Parathyroid adenoma (tissue), 2 donors: ENCODE measurements around the gene CADPS.
A peak's percentile ranks its signal among the peaks of the same experiment; 100 is the strongest.

Experiments used
- H2AFZ ChIP-seq: fragments of 300-600 bp; sonication (generic); one replicate; pipeline ENCODE4 v1.7.0; 2017; ENCODE audit warnings: antibody characterized with exemption, mild to moderate bottlenecking
- H3K27ac ChIP-seq: fragments of 300-600 bp; sonication (generic); one replicate; pipeline ENCODE4 v1.7.0; 2017
- H3K27me3 ChIP-seq: fragments of 300-600 bp; sonication (generic); one replicate; pipeline ENCODE4 v1.7.0; 2017; ENCODE audit warnings: low read length; ENCODE audit not compliant: control insufficient read depth, insufficient read depth
- H3K36me3 ChIP-seq: fragments of 300-600 bp; sonication (generic); one replicate; pipeline ENCODE4 v1.7.0; 2017; ENCODE audit warnings: low read length; ENCODE audit not compliant: control insufficient read depth, insufficient read depth
- H3K4me1 ChIP-seq: fragments of 300-600 bp; sonication (generic); one replicate; pipeline ENCODE4 v1.7.0; 2017; ENCODE audit warnings: control low read depth
- H3K4me2 ChIP-seq: fragments of 300-600 bp; sonication (generic); one replicate; pipeline ENCODE4 v1.7.0; 2017; ENCODE audit warnings: low read length
- H3K4me3 ChIP-seq: fragments of 300-600 bp; sonication (generic); one replicate; pipeline ENCODE4 v1.7.0; 2017; ENCODE audit warnings: low read depth, low read length
- H3K79me2 ChIP-seq: fragments of 300-600 bp; sonication (generic); one replicate; pipeline ENCODE4 v1.7.0; 2017; ENCODE audit warnings: control low read depth
- H3K9ac ChIP-seq: fragments of 300-600 bp; sonication (generic); one replicate; pipeline ENCODE4 v1.7.0; 2017; ENCODE audit warnings: mild to moderate bottlenecking
- H3K9me3 ChIP-seq: fragments of 300-600 bp; sonication (generic); one replicate; pipeline ENCODE4 v1.7.0; 2017; ENCODE audit warnings: low read length; ENCODE audit not compliant: control insufficient read depth
- CTCF ChIP-seq: fragments of 300-600 bp; sonication (generic); IDR thresholded peaks from one replicate; pipeline ENCODE4 v1.7.0; 2017; ENCODE audit warnings: antibody characterized with exemption, mild to moderate bottlenecking
- donor health status: primary hyperparathyroidism.

CADPS gene

DNA sequence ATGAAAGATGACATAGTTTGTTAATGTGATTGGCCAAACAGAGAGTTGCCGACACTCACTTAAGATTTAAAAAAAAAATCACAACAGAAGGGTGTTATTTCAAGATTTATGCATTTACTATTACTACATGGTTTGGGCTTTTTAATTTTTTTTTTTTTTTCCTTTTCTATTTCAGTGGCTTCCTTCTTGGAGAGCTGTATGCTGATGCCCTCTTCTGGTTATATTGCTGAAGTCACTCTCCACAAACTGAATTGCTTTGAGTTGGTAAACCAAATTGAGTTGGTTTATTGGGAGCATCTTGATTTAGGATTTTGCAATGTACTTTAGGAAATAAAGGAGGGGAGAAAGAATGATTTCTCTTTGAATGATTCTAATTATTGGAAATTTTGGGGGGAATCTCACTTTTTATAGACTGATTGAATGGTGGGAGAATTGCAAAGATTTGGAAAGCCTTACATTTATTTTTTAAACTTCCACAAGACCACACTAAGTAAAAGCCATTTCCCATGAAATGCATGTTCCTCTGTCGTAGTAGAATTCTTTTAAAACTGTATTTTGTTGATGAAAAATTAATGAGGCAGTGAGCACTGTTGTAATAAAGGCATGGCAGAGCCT lies 315.3 kb downstream of the CADPS start:
- H3K36me3 ChIP-seq: no peaks in the 10 kb centered on the region
- TF ChIP-seq CTCF: peak; percentile 38

DNA sequence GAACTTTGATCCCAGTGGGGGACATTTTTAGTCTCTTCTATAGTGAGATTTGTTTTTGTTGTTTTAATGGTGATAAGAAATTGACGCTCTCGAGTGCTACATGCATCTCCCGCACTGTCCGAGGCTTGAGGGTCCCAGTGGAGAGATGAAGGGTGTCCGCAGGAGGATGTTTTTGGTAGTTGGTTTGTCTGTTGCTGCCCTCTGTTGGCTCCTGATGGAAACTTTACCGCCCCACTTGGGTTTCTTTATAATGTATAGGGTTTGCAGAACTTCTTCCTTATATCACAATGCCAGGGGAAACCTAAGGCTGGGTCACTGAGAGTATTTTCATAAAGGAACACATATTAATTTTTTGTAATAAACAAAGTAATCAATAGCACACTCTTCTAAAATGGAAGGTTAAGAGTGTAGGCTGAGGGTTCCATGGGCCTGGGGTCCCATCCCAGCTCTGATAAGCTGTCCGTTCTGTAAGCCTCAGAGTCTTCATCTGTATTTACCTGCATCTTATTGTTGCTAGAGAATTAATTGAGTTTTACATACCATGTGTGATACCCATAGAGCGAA lies 316.6 kb downstream of the CADPS start:
- Histone ChIP-seq H3K4me1 (no peaks in the 10 kb centered on the region), H3K9me3 (no peaks in the 10 kb centered on the region), H2AFZ (no peak overlapping the region), H3K9ac (no peak overlapping the region), H3K27me3 (no peaks in the 10 kb centered on the region), H3K36me3 (no peaks in the 10 kb centered on the region), H3K4me3 (no peak overlapping the region), H3K4me2 (no peak overlapping the region), H3K27ac (no peak overlapping the region), H3K79me2 (no peaks in the 10 kb centered on the region)
- no peak for TF ChIP-seq CTCF

More for the DNA sequence above, 315.3 kb downstream of the CADPS start:
- no peak overlapping the region for H3K9ac ChIP-seq
- H3K4me2 ChIP-seq: no peak overlapping the region
- H2AFZ ChIP-seq: no peak overlapping the region
- no peak overlapping the region for H3K4me3 ChIP-seq
- no peaks in the 10 kb centered on the region for H3K79me2 ChIP-seq
- no peaks in the 10 kb centered on the region for H3K4me1 ChIP-seq
- no peaks in the 10 kb centered on the region for H3K9me3 ChIP-seq
- H3K27ac ChIP-seq: no peak overlapping the region
- no peaks in the 10 kb centered on the region for H3K27me3 ChIP-seq

DNA sequence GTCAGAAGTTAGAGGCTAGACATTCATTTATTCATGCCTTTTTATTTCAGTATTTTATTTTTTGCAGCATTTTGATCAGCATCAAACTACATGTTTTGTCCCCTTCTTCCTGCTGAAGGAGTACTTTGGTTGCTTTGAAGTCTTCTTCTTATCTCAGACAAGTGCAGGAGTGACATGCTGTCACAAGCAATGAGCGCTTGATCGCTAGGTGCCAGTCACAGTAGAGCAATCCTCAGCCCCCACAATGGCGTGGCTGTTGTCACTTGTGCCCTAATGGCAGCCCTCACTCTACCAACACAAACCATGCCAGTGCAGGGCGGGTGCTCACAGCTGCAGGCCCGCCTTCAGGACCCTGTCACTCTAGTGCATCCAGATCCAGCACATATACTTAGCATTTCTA lies 317.2 kb downstream of the CADPS start:
- no peaks in the 10 kb centered on the region for H3K36me3 ChIP-seq
- no peak for TF ChIP-seq CTCF
- H3K4me3 ChIP-seq: no peak overlapping the region
- H3K9me3 ChIP-seq: no peaks in the 10 kb centered on the region
- no peak overlapping the region for H2AFZ ChIP-seq
- no peaks in the 10 kb centered on the region for H3K4me1 ChIP-seq
- no peak overlapping the region for H3K4me2 ChIP-seq
- no peak overlapping the region for H3K27ac ChIP-seq
- H3K9ac ChIP-seq: no peak overlapping the region
- H3K79me2 ChIP-seq: no peaks in the 10 kb centered on the region
- H3K27me3 ChIP-seq: no peaks in the 10 kb centered on the region

DNA sequence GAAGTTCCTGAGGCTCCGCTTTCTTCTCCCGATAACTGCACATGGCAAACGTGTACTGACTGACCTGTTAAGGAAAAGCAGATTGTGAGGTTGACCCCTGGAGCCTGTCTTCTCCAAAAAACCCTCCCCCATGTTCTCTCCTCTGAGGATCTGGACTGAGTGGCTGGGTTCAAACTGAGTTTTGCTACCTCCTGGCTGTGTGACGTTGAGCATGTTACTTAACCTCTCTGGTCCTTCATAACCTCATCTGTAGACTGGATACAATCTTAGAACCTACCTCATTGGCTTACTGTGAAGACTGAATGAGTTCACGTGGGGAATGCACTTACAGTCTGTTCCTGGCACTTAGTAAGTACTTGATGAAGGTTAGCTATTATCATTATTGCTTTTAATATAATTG lies 317.8 kb downstream of the CADPS start:
- H3K36me3 ChIP-seq: no peaks in the 10 kb centered on the region
- no peak overlapping the region for H3K4me2 ChIP-seq
- no peak overlapping the region for H3K27ac ChIP-seq
- no peak overlapping the region for H2AFZ ChIP-seq
- H3K27me3 ChIP-seq: no peaks in the 10 kb centered on the region
- TF ChIP-seq CTCF: no peak
- no peaks in the 10 kb centered on the region for H3K9me3 ChIP-seq
- H3K4me3 ChIP-seq: no peak overlapping the region
- no peaks in the 10 kb centered on the region for H3K79me2 ChIP-seq
- no peak overlapping the region for H3K9ac ChIP-seq
- no peaks in the 10 kb centered on the region for H3K4me1 ChIP-seq
